ENCODE results near the gene PCDHGA1.

GRCh38 chr5:141487131-141487530 is 156.8 kb downstream of the PCDHGA1 start:
- TF ChIP-seq SUZ12 (IDR thresholded peaks at IDR 0.05; ENCODE audit: extremely low read depth, insufficient read depth, insufficient read length), result no peak
- no peak for TF ChIP-seq ZNF274 (IDR thresholded peaks at IDR 0.05; ENCODE audit: low read depth, low read length)
